ENCODE data around the gene ERBB4. TPM values are rescaled to one million over a fixed set of nuclear protein-coding genes. Genes with fewer than 3 reads are reported as not detected.
"Not testable (repeated sequence)": the region's sequence is repeated elsewhere in the genome, so short reads cannot be mapped to it uniquely, and the experiment has no call there.

Gene ERBB4
- total and polyA plus RNA-seq, 7 donors = 0.07 to 7.5 (median 2.0) TPM

- Histone ChIP-seq H3K9me3 (no peaks in the 10 kb centered on the region), H3K27me3 (ENCODE audit: insufficient read depth in 3 of 3, low read length in 2 of 3) (no peaks in the 10 kb centered on the region), H3K4me1 (no peaks in the 10 kb centered on the region), H3K4me3 (no peak overlapping the region), H3K36me3 (ENCODE audit: insufficient read depth in 1 of 2, low read depth in 1 of 2) (no peaks in the 10 kb centered on the region), H3K27ac (no peak overlapping the region)
- ATAC-seq (no peak), DNase-seq (no peak)
- no peak for TF ChIP-seq CTCF (IDR thresholded peaks at IDR 0.05)
- intact Hi-C loops (cut with DNase I) = no loop called here
- 46 to 65% (median 53%) methylated on average over 1 of the region's 1 CpG for WGBS, 3 donors
Observed at GRCh38 chr2:212195626-212196025, 343.0 kb downstream of the ERBB4 start.

- intact Hi-C loops (cut with DNase I) = no loop called here
- TF ChIP-seq CTCF (IDR thresholded peaks at IDR 0.05) = no peak
- no peak for ATAC-seq
Observed at GRCh38 chr2:212194396-212194795, 344.2 kb downstream of the ERBB4 start.

DNA sequence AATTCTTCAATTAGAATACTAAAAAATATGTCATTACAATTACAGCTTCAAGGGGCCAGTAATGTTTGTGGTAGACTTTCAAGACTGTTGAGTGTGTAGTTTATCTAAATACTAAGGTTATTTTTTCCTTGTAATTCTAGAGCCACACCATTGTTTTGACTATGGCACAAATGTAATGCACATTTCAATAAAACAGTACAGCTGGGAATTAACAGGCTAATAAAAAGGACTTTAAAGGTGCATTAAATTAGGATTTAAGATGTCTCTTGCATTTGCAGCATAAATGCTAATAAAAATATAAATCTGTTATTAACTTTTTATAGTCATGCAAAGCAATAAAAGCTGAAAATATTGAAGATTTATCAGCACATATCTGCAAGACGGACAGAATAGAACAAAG is 344.8 kb downstream of the ERBB4 start:
- Histone ChIP-seq H3K36me3 (ENCODE audit: insufficient read depth in 1 of 2, low read depth in 1 of 2) (no peaks in the 10 kb centered on the region), H3K27ac (no peak overlapping the region), H3K4me3 (no peak overlapping the region), H3K9me3 (no peaks in the 10 kb centered on the region), H3K4me1 (no peaks in the 10 kb centered on the region), H3K27me3 (ENCODE audit: insufficient read depth in 3 of 3, low read length in 2 of 3) (no peaks in the 10 kb centered on the region)
- ATAC-seq = no peak
- TF ChIP-seq CTCF (IDR thresholded peaks at IDR 0.05) = no peak
- no peak for DNase-seq
- WGBS, 3 donors = 84 to 90% (median 89%) methylated on average over 1 of the region's 1 CpG
- intact Hi-C loops (cut with DNase I) = no loop called here

More at GRCh38 chr2:212194396-212194795, 344.2 kb downstream of the ERBB4 start:
- Histone ChIP-seq H3K27me3 (ENCODE audit: insufficient read depth in 3 of 3, low read length in 2 of 3) (no peaks in the 10 kb centered on the region), H3K4me1 (no peaks in the 10 kb centered on the region), H3K4me3 (no peak overlapping the region), H3K27ac (no peak overlapping the region), H3K9me3 (no peaks in the 10 kb centered on the region), H3K36me3 (ENCODE audit: insufficient read depth in 1 of 2, low read depth in 1 of 2) (no peaks in the 10 kb centered on the region)
- DNase-seq = no peak

- DNase-seq (no peak), ATAC-seq (no peak)
- intact Hi-C loops (cut with DNase I) = no loop called here
- TF ChIP-seq CTCF (IDR thresholded peaks at IDR 0.05) = no peak
- WGBS, 3 donors = 43 to 64% (median 44%) methylated on average over 1 of the region's 1 CpG
- H3K27ac ChIP-seq = no peak overlapping the region
- H3K4me1 ChIP-seq = no peaks in the 10 kb centered on the region
- H3K27me3 ChIP-seq (ENCODE audit: insufficient read depth in 3 of 3, low read length in 2 of 3) = no peaks in the 10 kb centered on the region
- no peaks in the 10 kb centered on the region for H3K9me3 ChIP-seq
- H3K36me3 ChIP-seq (ENCODE audit: insufficient read depth in 1 of 2, low read depth in 1 of 2) = no peaks in the 10 kb centered on the region
- no peak overlapping the region for H3K4me3 ChIP-seq
Observed at GRCh38 chr2:212193056-212193455, 345.5 kb downstream of the ERBB4 start.

GRCh38 chr2:212191438-212191837 is 347.2 kb downstream of the ERBB4 start:
- WGBS, 3 donors = 77 to 86% (median 85%) methylated on average over 8 of the region's 8 CpGs
- H3K27me3 ChIP-seq (ENCODE audit: insufficient read depth in 3 of 3, low read length in 2 of 3); ATAC-seq; H3K9me3 ChIP-seq; DNase-seq; H3K36me3 ChIP-seq (ENCODE audit: insufficient read depth in 1 of 2, low read depth in 1 of 2); H3K27ac ChIP-seq; H3K4me1 ChIP-seq; H3K4me3 ChIP-seq; intact Hi-C loops (cut with DNase I): not testable (repeated sequence)
